CD1c-positive myeloid dendritic cell (primary cell): Measurements from ENCODE around the gene CD80.
A peak's percentile ranks its signal among the peaks of the same experiment; 100 is the strongest.

ENCODE experiments used
- DNase-seq: peaks from one replicate; pipeline ENCODE4 v3.0.0-alpha.2; 2016; ENCODE audit errors: extremely low spot score

CD80 gene

GRCh38 chr3:119498186-119499011 is 61.0 kb downstream of the CD80 start, which contains the start of gene TIMMDC1:
Gene TIMMDC1 (plus strand): TSS chr3:119498547. CDS start chr3:119498734, 187 bp downstream.
- DNase-seq: peak; percentile 99

- peak; percentile 6 for DNase-seq
Measured at GRCh38 chr3:119497820-119498185, 61.6 kb downstream of the CD80 start.

GRCh38 chr3:119494597-119494996 is 64.8 kb downstream of the CD80 start:
- no peak for DNase-seq

GRCh38 chr3:119492810-119493209 is 66.6 kb downstream of the CD80 start:
- no peak for DNase-seq

- DNase-seq: no peak
Measured at GRCh38 chr3:119492128-119492527, 67.3 kb downstream of the CD80 start.

- DNase-seq: no peak
Measured at GRCh38 chr3:119490153-119490552, 69.3 kb downstream of the CD80 start.

GRCh38 chr3:119485563-119485962 is 73.9 kb downstream of the CD80 start:
- no peak for DNase-seq

- no peak for DNase-seq
Measured at GRCh38 chr3:119483101-119483500, 76.3 kb downstream of the CD80 start.

- no peak for DNase-seq
Measured at GRCh38 chr3:119481079-119481478, 78.3 kb downstream of the CD80 start.
